Common myeloid progenitor, CD34-positive (primary cell): Measurements from ENCODE around the gene PROK2.

ENCODE experiments used
- CTCF ChIA-PET: fragments of 350-600 bp; sonication (Branson Sonifier 250); formaldehyde crosslinking; loops from one replicate; lab custom pipeline; 2021; ENCODE audit warnings: antibody characterized with exemption; lab: Charles Lee
- POLR2A ChIA-PET: fragments of 350-600 bp; sonication (Branson Sonifier 250); formaldehyde crosslinking; loops from one replicate; lab custom pipeline; 2021; ENCODE audit warnings: antibody characterized with exemption; lab: Charles Lee
- DNase-seq, 3 donors: peaks; one replicate each; pipeline versions ENCODE4 v3.0.0 to v3.0.0-alpha.2; 2013
- H3K27ac ChIP-seq, 2 experiments: 1 replicate in 1 of 2; 2 replicates in 1 of 2; pipeline ENCODE4 v1.7.0; 2013; ENCODE audit warnings: inconsistent platforms in 2 of 2, low read length in 2 of 2, mild to moderate bottlenecking in 2 of 2, low read depth in 1 of 2, moderate library complexity in 1 of 2; ENCODE audit not compliant: severe bottlenecking in 2 of 2, insufficient read depth in 1 of 2, poor library complexity in 1 of 2
- H3K27me3 ChIP-seq, 5 experiments: replicated peaks in 2 of 5; 1 replicate in 3 of 5; 2 replicates in 2 of 5; pipeline versions ENCODE4 v1.6.1 to v1.7.0; 2013; ENCODE audit warnings: low read length in 4 of 5, mild to moderate bottlenecking in 2 of 5, moderate library complexity in 2 of 5, inconsistent platforms in 1 of 5; ENCODE audit not compliant: insufficient read depth in 5 of 5, control insufficient read depth in 4 of 5
- H3K36me3 ChIP-seq, 4 experiments: 1 replicate in 2 of 4; 2 replicates in 2 of 4; pipeline versions ENCODE4 v1.6.1 to v1.7.0; 2013; ENCODE audit warnings: low read length in 3 of 4, control low read depth in 1 of 4, mild to moderate bottlenecking in 1 of 4; ENCODE audit not compliant: control insufficient read depth in 4 of 4, insufficient read depth in 4 of 4
- H3K4me1 ChIP-seq, 4 experiments: 1 replicate in 3 of 4; 2 replicates in 1 of 4; pipeline versions ENCODE4 v1.6.1 to v1.7.1; 2013; ENCODE audit warnings: low read length in 3 of 4, mild to moderate bottlenecking in 3 of 4, control low read depth in 1 of 4, inconsistent platforms in 1 of 4, moderate library complexity in 1 of 4; ENCODE audit not compliant: control insufficient read depth in 4 of 4, insufficient read depth in 4 of 4; ENCODE audit errors: control extremely low read depth in 1 of 4
- H3K4me3 ChIP-seq, 7 experiments: 1 replicate in 4 of 7; 2 replicates in 3 of 7; pipeline versions ENCODE4 v1.5.1 to v1.7.0; 2013; ENCODE audit warnings: mild to moderate bottlenecking in 7 of 7, low read length in 6 of 7, moderate library complexity in 6 of 7, inconsistent platforms in 2 of 7, low read depth in 2 of 7, control low read depth in 1 of 7; ENCODE audit not compliant: insufficient read depth in 4 of 7, control insufficient read depth in 1 of 7; ENCODE audit errors: extremely low read depth in 1 of 7
- H3K9me3 ChIP-seq, 5 experiments: 1 replicate in 4 of 5; 2 replicates in 1 of 5; pipeline versions ENCODE4 v1.6.1 to v1.7.1; 2013; ENCODE audit warnings: low read length in 4 of 5, mild to moderate bottlenecking in 2 of 5, inconsistent platforms in 1 of 5, low read depth in 1 of 5, moderate library complexity in 1 of 5; ENCODE audit not compliant: control insufficient read depth in 4 of 5, insufficient read depth in 2 of 5; ENCODE audit errors: control extremely low read depth in 1 of 5
- WGBS: methylation state at CpG from one replicate; pipeline ENCODE4 v1.1.5; 2013; ENCODE audit not compliant: insufficient coverage; 5-methylcytosine and 5-hydroxymethylcytosine counted together

PROK2 gene

GRCh38 chr3:71724584-71725270 is 60.2 kb downstream of the PROK2 start:
- DNase-seq = peak in 2 of 3 donors; percentile 29 to 54
- peaks cover 9 to 55% (median 26%) of the 10 kb centered on the region in 4 experiments for H3K4me1 ChIP-seq
- H3K27ac ChIP-seq = no peak overlapping the region
- H3K36me3 ChIP-seq = no peaks in the 10 kb centered on the region
- ChIA-PET CTCF (interaction anchor here (1.0 to 9.1 kb wide), 7 partner anchors 22 to 1098 kb away, joined by 3 to 97 read pairs (median 4); no protein-coding TSS in a partner anchor), POLR2A (interaction anchor here (1.0 kb wide), 1 partner anchor 8 kb away, joined by 3 read pairs; no protein-coding TSS in a partner anchor)
- H3K4me3 ChIP-seq = peak overlapping the region; percentile 69 to 94 (median 88)
- WGBS = under 1% methylated on average over 59 of the region's 73 CpGs
- H3K9me3 ChIP-seq = no peaks in the 10 kb centered on the region
- H3K27me3 ChIP-seq = peaks cover 0 to 9% (median 0%) of the 10 kb centered on the region in 5 experiments

GRCh38 chr3:71724171-71724453 is 60.8 kb downstream of the PROK2 start:
- Histone ChIP-seq H3K4me1 (peaks cover 9 to 51% (median 24%) of the 10 kb centered on the region in 4 experiments), H3K27ac (no peak overlapping the region), H3K9me3 (no peaks in the 10 kb centered on the region), H3K27me3 (peaks cover 0 to 9% (median 0%) of the 10 kb centered on the region in 5 experiments), H3K4me3 (peak overlapping the region; percentile 69 to 94 (median 88)), H3K36me3 (no peaks in the 10 kb centered on the region)
- no peak for DNase-seq
- ChIA-PET CTCF (interaction anchor here (1.3 to 9.1 kb wide), 5 partner anchors 21 to 1098 kb away, joined by 4 to 97 read pairs (median 4); no protein-coding TSS in a partner anchor), POLR2A (interaction anchor here (1.0 kb wide), 1 partner anchor 9 kb away, joined by 3 read pairs; no protein-coding TSS in a partner anchor)

GRCh38 chr3:71723452-71724170 is 61.3 kb downstream of the PROK2 start:
- H3K27me3 ChIP-seq = peaks cover 0 to 8% (median 0%) of the 10 kb centered on the region in 5 experiments
- H3K9me3 ChIP-seq = no peaks in the 10 kb centered on the region
- no peaks in the 10 kb centered on the region for H3K36me3 ChIP-seq
- DNase-seq = peak; percentile 53 to 80 (median 80)
- peak overlapping the region in 5 of 7 experiments; percentile 72 to 94 (median 88) for H3K4me3 ChIP-seq
- POLR2A ChIA-PET = no interaction called here
- H3K4me1 ChIP-seq = peaks cover 9 to 56% (median 25%) of the 10 kb centered on the region in 4 experiments
- no peak overlapping the region for H3K27ac ChIP-seq
- CTCF ChIA-PET = interaction anchor here (1.3 to 9.1 kb wide), 5 partner anchors 21 to 1098 kb away, joined by 4 to 97 read pairs (median 4); no protein-coding TSS in a partner anchor
- WGBS = 0% methylated on average over 2 of the region's 6 CpGs

GRCh38 chr3:71722693-71723092 is 62.3 kb downstream of the PROK2 start:
- H3K36me3 ChIP-seq = no peaks in the 10 kb centered on the region
- H3K9me3 ChIP-seq = no peaks in the 10 kb centered on the region
- WGBS = 100% methylated on average over 1 of the region's 1 CpG
- POLR2A ChIA-PET = no interaction called here
- no peak for DNase-seq
- H3K4me1 ChIP-seq = peaks cover 9 to 65% (median 28%) of the 10 kb centered on the region in 4 experiments
- CTCF ChIA-PET = interaction anchor here (0.9 to 9.1 kb wide), 5 partner anchors 9 to 136 kb away, joined by 3 to 97 read pairs (median 4); no protein-coding TSS in a partner anchor
- no peak overlapping the region for H3K27ac ChIP-seq
- peaks cover 0 to 3% (median 0%) of the 10 kb centered on the region in 5 experiments for H3K27me3 ChIP-seq
- peak overlapping the region in 2 of 7 experiments; percentile 35 to 88 for H3K4me3 ChIP-seq
